ENCODE measurements around the gene NABP2.

NABP2 gene

GRCh38 chr12:56216461-56216860, 7.7 kb upstream of the NABP2 start:
- no peak for DNase-seq

DNA sequence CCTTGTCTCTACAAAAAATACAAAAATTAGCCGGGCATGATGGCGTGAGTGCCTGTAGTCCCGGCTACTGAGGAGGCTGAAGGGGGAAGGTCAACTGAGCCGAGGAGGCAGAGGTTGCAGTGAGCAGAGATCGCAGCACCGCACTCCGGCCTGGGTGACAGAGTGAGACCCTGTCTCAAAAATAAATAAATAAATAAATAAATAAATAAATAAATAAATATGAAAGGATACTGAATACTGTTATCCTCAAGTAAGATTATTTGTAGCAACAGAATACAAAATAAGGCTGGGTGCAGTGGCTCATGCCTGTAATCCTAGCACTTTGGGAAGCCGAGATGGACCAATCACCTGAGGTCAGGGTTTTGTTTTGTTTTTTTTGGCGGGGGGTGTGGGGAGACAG, 4.3 kb upstream of the NABP2 start:
- DNase-seq = no peak

- DNase-seq = no peak
These were observed 3.4 kb upstream of the NABP2 start for GRCh38 chr12:56220611-56221231.

DNA sequence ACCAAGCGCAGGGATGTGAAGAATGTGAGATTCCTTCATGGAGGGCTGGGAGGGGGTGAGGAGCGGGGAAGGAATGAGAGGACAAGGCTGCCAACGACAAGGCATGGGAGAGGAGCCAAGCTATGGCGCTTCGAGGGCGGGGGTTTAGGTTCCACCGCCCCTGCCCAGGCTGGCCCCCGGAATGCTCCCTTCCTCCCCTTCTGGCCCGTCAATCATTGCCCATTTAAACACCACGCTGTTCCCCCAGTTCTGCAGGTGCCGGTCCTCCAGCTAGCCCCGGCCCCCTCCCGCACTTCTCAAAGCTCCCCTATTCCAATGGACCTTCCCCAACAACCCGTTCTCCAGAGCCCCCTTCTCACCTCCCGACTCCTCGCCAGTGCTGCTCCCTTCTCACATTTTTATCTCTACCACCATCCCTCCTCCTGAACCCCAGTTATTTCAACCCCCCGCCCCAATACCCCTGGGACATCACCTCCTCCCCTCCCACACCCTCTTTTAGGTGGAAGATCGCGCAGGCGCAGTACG, 2.8 kb upstream of the NABP2 start:
- peak; percentile 17 for DNase-seq

GRCh38 chr12:56221757-56222530, 2.2 kb upstream of the NABP2 start, which contains the start of gene RNF41:
Gene RNF41, minus strand, starts transcription at chr12:56221922. Its CDS starts 7,875 bp downstream, at chr12:56214047.
- DNase-seq = peak; percentile 85

- no peak for DNase-seq
These were observed 1.6 kb upstream of the NABP2 start for GRCh38 chr12:56222531-56222895.

DNA sequence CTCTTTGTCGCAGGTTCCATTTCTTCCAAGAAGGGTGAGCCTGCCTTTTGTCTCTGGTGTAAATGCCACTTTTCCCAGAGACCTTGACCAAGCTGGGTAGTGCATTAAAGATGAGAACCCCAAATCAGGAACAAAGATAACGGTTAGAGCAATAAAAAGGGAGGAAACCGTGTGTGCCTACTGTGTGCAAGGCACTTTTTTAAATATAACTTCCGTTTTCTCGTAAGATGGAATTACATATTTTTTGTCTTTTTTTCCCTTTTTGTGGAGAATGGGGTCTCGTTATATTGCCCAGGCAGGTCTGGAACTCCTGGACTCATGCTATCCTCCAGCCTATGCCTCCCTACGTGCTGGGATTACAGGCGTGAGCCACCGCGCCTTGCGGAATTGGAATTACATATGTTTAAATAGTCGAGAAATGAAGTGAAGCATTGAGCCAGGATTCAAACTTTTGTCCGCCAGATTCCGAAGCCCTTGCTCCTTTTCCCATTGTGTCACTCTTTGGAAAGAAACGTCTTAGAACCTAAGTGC, 506 bp upstream of the NABP2 start:
- no peak for DNase-seq

GRCh38 chr12:56224954-56225353, 812 bp downstream of the NABP2 start:
- DNase-seq = no peak

GRCh38 chr12:56229082-56229481, 4.9 kb downstream of the NABP2 start:
- no peak for DNase-seq

- DNase-seq = no peak
These were observed 5.8 kb downstream of the NABP2 start, which contains the start of gene SLC39A5 for GRCh38 chr12:56229916-56230431. Gene SLC39A5, plus strand, starts transcription at chr12:56230051. Its CDS starts 1,224 bp downstream, at chr12:56231275.

DNA sequence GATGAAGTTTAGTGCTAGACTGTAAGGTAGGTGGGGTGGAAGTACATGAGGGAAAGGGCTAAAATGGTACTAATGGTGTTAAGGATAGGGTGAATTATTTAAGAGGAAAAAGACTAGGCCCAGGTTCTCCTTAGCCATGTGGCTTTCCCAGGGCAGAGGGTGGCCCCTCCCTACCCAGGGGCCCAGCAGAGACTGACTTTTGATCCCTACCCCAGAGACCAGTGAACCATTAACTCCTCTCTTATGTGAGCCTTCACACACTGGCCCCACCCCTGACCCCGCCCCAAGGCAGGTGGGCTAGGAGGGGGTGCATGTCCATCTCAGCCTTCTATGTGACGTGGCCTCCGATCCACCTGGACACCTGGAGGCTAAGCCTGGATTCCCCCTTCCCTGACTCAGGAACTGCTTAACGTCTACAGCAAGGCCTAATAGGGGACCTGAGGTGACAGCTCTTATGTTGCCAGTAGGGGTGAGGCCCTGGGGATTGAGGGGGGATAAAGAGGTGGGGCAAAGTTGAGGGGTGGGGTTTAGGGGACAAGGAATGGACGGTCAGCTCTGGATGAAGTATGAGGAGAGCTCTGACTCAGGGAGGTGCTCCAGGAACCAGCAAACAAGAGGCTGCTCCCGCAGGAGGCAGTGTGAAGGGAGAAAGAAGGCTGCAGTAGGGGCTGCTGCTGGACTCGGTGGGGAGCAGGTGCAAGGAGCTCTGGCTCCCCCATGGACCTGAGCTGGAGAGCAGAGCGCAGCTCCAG, 6.5 kb downstream of the NABP2 start:
- DNase-seq = no peak

DNA sequence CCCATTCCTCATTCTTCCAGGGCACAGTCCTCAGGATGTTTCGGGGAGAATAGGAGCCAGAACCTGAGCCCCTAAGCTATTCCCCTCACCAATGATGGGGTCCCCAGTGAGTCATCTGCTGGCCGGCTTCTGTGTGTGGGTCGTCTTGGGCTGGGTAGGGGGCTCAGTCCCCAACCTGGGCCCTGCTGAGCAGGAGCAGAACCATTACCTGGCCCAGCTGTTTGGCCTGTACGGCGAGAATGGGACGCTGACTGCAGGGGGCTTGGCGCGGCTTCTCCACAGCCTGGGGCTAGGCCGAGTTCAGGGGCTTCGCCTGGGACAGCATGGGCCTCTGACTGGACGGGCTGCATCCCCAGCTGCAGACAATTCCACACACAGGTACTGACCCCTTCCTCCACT, 7.0 kb downstream of the NABP2 start:
- no peak for DNase-seq

DNA sequence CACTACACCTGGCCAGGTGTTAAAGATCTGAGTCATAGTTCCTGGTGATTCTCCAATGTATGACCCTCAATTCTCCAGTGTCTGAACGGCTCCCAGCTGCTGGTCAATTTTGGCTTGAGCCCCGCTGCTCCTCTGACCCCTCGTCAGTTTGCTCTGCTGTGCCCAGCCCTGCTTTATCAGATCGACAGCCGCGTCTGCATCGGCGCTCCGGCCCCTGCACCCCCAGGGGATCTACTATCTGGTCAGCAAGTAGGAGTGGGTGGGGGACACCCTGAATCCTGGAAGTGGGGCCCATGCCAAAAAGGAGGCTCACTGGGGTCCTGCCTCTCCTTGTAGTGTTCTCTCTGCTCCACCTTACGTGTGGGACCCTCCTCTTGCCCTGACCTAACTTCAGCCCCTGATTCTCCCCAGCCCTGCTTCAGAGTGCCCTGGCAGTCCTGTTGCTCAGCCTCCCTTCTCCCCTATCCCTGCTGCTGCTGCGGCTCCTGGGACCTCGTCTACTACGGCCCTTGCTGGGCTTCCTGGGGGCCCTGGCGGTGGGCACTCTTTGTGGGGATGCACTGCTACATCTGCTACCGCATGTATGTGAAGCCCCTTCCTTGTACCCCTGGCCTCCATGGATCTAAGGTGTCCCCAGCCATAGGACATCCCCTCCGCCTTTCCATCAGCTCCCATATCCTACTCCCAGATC, 10.7 kb downstream of the NABP2 start:
- DNase-seq = no peak

DNA sequence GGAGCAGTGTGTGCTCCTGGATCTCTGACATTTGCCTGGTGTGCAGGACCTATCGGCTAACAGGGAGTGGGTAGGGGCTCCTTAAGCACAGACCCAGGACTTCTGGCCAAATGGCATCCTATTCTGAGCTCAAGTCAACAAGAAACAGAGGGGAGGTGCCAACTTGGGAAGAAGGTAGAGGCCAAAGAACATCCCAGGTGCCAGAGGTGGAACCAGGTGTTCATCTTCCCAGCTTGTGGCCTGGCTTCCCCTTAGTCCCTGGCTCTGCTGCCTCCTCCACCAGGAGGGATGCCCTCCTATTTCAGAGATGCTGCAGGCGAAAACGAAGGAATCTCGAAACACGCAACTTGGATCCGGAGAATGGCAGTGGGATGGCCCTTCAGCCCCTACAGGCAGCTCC, 11.9 kb downstream of the NABP2 start:
- no peak for DNase-seq

- no peak for DNase-seq
These were observed 12.8 kb downstream of the NABP2 start for GRCh38 chr12:56236985-56237384.

GRCh38 chr12:56237552-56237951, 13.4 kb downstream of the NABP2 start:
- no peak for DNase-seq

- DNase-seq = no peak
These were observed 17.5 kb downstream of the NABP2 start for GRCh38 chr12:56241424-56242303.

DNA sequence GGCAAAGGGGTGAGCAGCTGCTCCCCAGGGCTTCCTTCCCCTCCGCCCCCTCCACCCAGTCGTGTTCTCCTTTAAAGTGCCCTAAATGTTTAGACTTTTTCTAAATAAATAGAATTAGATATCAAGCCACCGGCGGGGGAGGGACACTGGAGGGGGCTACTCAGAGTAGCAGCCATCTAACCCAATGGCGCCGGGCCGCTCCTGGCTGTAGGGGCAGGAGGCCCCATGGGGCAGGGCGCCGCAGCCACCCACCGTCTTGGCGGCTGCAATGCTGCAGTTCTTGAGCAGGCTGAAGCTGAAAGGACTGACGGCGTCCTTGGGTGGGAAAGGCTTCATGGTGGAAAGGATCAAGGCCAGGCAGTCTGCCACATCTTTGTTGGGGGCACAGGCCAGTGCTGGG, 18.8 kb downstream of the NABP2 start:
- no peak for DNase-seq

- no peak for DNase-seq
These were observed 19.6 kb downstream of the NABP2 start for GRCh38 chr12:56243731-56244181.

DNA sequence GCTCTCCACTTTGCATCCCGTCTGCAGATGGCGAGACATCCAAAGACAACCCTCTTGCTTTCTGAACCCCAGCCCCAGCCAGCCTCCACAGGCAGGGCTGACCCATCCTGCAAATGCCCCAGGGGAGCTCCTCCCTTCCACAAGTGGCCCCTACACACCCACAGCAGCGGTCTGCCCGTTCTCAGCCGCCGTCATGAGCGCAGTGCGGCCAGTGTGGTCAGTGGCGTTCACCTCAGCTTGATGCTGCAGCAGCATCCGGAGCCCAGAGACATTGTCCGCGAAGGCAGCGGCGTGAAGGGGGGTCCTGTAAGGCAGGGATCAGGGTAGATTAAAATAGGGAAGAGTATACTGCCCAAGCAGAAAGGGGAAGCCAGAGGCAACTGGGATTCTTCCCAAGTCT, 20.4 kb downstream of the NABP2 start:
- no peak for DNase-seq

- no peak for DNase-seq
These were observed 23.8 kb downstream of the NABP2 start for GRCh38 chr12:56247923-56248322.
